Activated CD8-positive, alpha-beta memory T cell treated with anti-CD3 and anti-CD28 coated beads for 24 hours (primary cell): ENCODE results near the gene SLC25A48.

Experiments
- DNase-seq: peaks from one replicate; pipeline ENCODE4 v3.0.0-alpha.2; 2020

Gene SLC25A48

DNA sequence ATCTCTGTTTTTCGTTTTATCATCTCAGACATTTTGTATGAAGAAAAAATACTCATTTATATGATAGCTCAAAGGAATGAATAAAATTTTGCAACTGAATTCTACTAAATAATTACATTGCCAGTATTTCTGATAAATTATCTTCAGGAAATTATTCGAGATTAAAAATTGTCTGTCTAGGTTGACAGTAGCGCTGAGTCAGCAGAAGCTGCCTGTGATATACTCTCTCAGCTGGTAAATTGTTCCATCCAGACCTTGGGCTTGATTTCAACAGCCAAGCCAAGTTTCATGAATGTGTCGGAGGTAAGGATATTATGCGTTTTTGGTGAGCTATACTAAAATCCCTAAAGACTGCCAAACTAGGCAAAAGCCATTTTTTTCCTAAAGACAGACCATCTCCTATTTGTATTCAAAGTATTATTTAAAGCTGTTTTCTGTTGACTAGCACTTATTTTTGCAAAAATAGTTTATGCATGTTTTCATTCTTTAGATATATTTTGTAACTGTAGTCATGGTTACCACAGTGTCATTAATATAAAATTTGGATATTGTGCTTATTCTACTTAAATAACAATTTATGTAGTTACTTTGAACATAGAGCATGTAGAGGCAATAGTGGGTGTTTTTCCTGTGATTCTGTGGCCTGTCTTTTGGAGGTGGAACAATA lies 102.9 kb downstream of the SLC25A48 start:
- no peak for DNase-seq
